GM13976 (cell line): ENCODE data around the gene CHRDL2.

ENCODE experiments used
- DNase-seq: peaks from one replicate; pipeline ENCODE4 v3.0.0; 2012; ENCODE audit warnings: low spot score
- CTCF ChIP-seq: IDR thresholded peaks from 2 replicates; pipeline ENCODE4 v1.5.1; 2012; ENCODE audit warnings: borderline replicate concordance, mild to moderate bottlenecking; ENCODE audit not compliant: insufficient read depth; ENCODE audit errors: extremely low read depth, missing control alignments, control extremely low read depth
- in situ Hi-C: fragments of 300-500 bp; cut with MboI; formaldehyde crosslinking; loops from one replicate; pipeline ENCODE4 v1.12.0; 2022; ENCODE audit warnings: low sequenced_read_pairs, mixed read lengths, inconsistent platforms; ENCODE audit not compliant: unreplicated experiment

Gene CHRDL2

GRCh38 chr11:74717221-74717969, 13.8 kb downstream of the CHRDL2 start:
- no peak for TF ChIP-seq CTCF
- in situ Hi-C loops = no loop called here
- DNase-seq = no peak

- DNase-seq = no peak
- in situ Hi-C loops = no loop called here
- TF ChIP-seq CTCF = no peak
Measured at GRCh38 chr11:74714904-74715303, 16.3 kb downstream of the CHRDL2 start.

- no peak for TF ChIP-seq CTCF
- in situ Hi-C loops = no loop called here
Measured at GRCh38 chr11:74713686-74714085, 17.5 kb downstream of the CHRDL2 start.

GRCh38 chr11:74710281-74710938, 20.8 kb downstream of the CHRDL2 start:
- no peak for DNase-seq
- no peak for TF ChIP-seq CTCF
- in situ Hi-C loops = no loop called here

More at GRCh38 chr11:74713686-74714085, 17.5 kb downstream of the CHRDL2 start:
- DNase-seq = no peak

GRCh38 chr11:74709175-74709574, 22.1 kb downstream of the CHRDL2 start:
- no peak for TF ChIP-seq CTCF
- in situ Hi-C loops = no loop called here
- no peak for DNase-seq

GRCh38 chr11:74707602-74708510, 23.4 kb downstream of the CHRDL2 start:
- in situ Hi-C loops = no loop called here
- TF ChIP-seq CTCF = no peak
- DNase-seq = no peak
